ENCODE data around the gene SEPTIN11.

- TF ChIP-seq EZH2 (IDR thresholded peaks at IDR 0.05; ENCODE audit: low read length), result no peak
- no peak for TF ChIP-seq CTCF (optimal IDR thresholded peaks at IDR 0.05 in 1 of 3, IDR thresholded peaks at IDR 0.05 in 1 of 3, conservative IDR thresholded peaks at IDR 0.05 in 1 of 3; ENCODE audit: extremely low read depth in 1 of 3, insufficient read depth in 2 of 3, low read length in 3 of 3)
Observed at GRCh38 chr4:76920715-76921114, 28.8 kb upstream of the SEPTIN11 start.

All from keratinocyte (primary cell).